MM.1S (cell line): ENCODE results near the gene CAPN5.

Experiments used
- DNase-seq: peaks from one replicate; pipeline ENCODE4 v3.0.0-alpha.2; 2015
- H2AFZ ChIP-seq: fragments of 300-600 bp; sonication (generic); 2 replicates; pipeline ENCODE4 v1.6.0; 2016; ENCODE audit warnings: antibody characterized with exemption, low read length
- H3F3A ChIP-seq: fragments of 300-600 bp; sonication (generic); 2 replicates; pipeline ENCODE4 v1.6.1; 2016; ENCODE audit warnings: mild to moderate bottlenecking, antibody characterized with exemption, low read length, moderate library complexity, mixed read lengths; ENCODE audit not compliant: insufficient read depth
- H3K27ac ChIP-seq: fragments of 300-600 bp; sonication (generic); 2 replicates; pipeline ENCODE4 v1.5.1; 2016; ENCODE audit warnings: mild to moderate bottlenecking, low read length
- H3K27me3 ChIP-seq: fragments of 300-600 bp; sonication (generic); replicated peaks from 2 replicates; pipeline ENCODE4 v1.6.0; 2016; ENCODE audit warnings: low read length; ENCODE audit not compliant: insufficient read depth
- H3K36me3 ChIP-seq: fragments of 300-600 bp; sonication (generic); replicated peaks from 2 replicates; pipeline ENCODE4 v1.6.1; 2016; ENCODE audit warnings: mild to moderate bottlenecking, low read length, mixed read lengths; ENCODE audit not compliant: insufficient read depth
- H3K4me1 ChIP-seq: fragments of 300-600 bp; sonication (generic); 2 replicates; pipeline ENCODE4 v1.6.1; 2016; ENCODE audit warnings: low read length, mixed read lengths
- H3K4me2 ChIP-seq: fragments of 300-600 bp; sonication (generic); 2 replicates; pipeline ENCODE4 v1.6.0; 2016; ENCODE audit warnings: low read depth, low read length
- H3K4me3 ChIP-seq: fragments of 300-600 bp; sonication (generic); 2 replicates; pipeline ENCODE4 v1.5.1; 2016; ENCODE audit warnings: low read length, mixed read lengths
- H3K79me2 ChIP-seq: fragments of 300-600 bp; sonication (generic); 2 replicates; pipeline ENCODE4 v1.6.1; 2016; ENCODE audit warnings: mixed run types, low read length, mixed read lengths
- H3K9ac ChIP-seq: fragments of 300-600 bp; sonication (generic); 2 replicates; pipeline ENCODE4 v1.6.1; 2016; ENCODE audit warnings: low read length, mixed read lengths
- H3K9me2 ChIP-seq: fragments of 300-600 bp; sonication (generic); replicated peaks from 2 replicates; pipeline ENCODE4 v1.6.1; 2016; ENCODE audit warnings: mild to moderate bottlenecking, low read length, mixed read lengths; ENCODE audit not compliant: insufficient read depth
- H3K9me3 ChIP-seq: fragments of 300-600 bp; sonication (generic); replicated peaks from 2 replicates; pipeline ENCODE4 v1.6.1; 2016; ENCODE audit warnings: mild to moderate bottlenecking, low read length, mixed read lengths; ENCODE audit not compliant: insufficient read depth
- H4K20me1 ChIP-seq: fragments of 300-600 bp; sonication (generic); 2 replicates; pipeline ENCODE4 v1.6.1; 2016; ENCODE audit warnings: mild to moderate bottlenecking, low read length, moderate library complexity, mixed read lengths; ENCODE audit not compliant: insufficient read depth
- CTCF ChIP-seq: fragments of 300-600 bp; sonication (generic); IDR thresholded peaks from 2 replicates; pipeline ENCODE4 v1.5.1; 2016; ENCODE audit warnings: antibody characterized with exemption, low read length, mixed read lengths
- EZH2 ChIP-seq: fragments of 300-600 bp; sonication (generic); optimal IDR thresholded peaks from 2 replicates; pipeline ENCODE3; 2017; ENCODE audit warnings: low read depth, mild to moderate bottlenecking, antibody characterized with exemption, low read length, mixed read lengths
- EZH2phosphoT487 ChIP-seq: fragments of 300-600 bp; sonication (generic); IDR thresholded peaks from 2 replicates; pipeline ENCODE4 v1.6.1; 2018; ENCODE audit warnings: antibody characterized with exemption, low read length

The CAPN5 gene

DNA sequence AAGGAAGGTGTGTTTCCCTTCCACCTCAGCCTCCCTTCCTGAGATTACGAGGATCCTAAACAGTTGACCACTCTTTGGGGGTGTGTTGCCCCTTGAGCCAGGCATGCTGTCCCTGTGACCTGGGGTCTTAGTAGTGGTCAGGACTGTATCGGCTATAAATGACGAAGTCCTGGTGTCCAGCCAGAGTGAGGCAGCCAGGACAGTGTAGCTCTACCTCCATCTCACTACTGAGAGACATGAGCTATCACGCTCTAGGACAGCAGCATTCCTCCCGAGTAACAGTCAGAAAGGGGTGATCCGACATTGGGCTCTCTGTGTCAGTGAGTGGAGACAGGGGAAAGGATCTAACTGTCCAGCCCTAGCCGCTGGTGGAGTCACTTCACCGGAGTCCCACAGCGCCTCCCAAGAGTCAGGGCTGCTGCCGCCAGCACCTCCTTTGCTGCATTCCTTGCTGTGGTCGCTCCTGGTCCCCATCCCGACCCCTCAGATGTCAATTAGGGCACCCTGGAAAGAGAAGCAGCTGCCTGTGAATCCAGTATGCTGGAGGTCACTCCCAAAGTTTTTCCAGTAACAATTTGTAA is 35.8 kb upstream of the CAPN5 start:
- DNase-seq = no peak
- no peak overlapping the region for H3K9ac ChIP-seq
- no peak overlapping the region for H3K4me3 ChIP-seq
- H3K27ac ChIP-seq = no peak overlapping the region
- H3K9me2 ChIP-seq = no peaks in the 10 kb centered on the region
- H3K36me3 ChIP-seq = no peaks in the 10 kb centered on the region
- no peaks in the 10 kb centered on the region for H4K20me1 ChIP-seq
- no peaks in the 10 kb centered on the region for H3F3A ChIP-seq
- no peaks in the 10 kb centered on the region for H3K4me1 ChIP-seq
- no peaks in the 10 kb centered on the region for H3K9me3 ChIP-seq
- no peak overlapping the region for H2AFZ ChIP-seq
- H3K4me2 ChIP-seq = no peak overlapping the region
- TF ChIP-seq EZH2phosphoT487 (no peak), EZH2 (no peak), CTCF (no peak)
- no peaks in the 10 kb centered on the region for H3K27me3 ChIP-seq
- H3K79me2 ChIP-seq = no peaks in the 10 kb centered on the region

- Histone ChIP-seq H3K27ac (no peak overlapping the region), H3K4me2 (no peak overlapping the region), H3K9me3 (no peaks in the 10 kb centered on the region), H3K9ac (no peak overlapping the region), H4K20me1 (no peaks in the 10 kb centered on the region), H3K4me1 (no peaks in the 10 kb centered on the region), H2AFZ (no peak overlapping the region), H3K79me2 (no peaks in the 10 kb centered on the region), H3K36me3 (no peaks in the 10 kb centered on the region), H3K27me3 (0 out of 2 replicates have a peak, but pooled peaks cover 3% of the 10 kb centered on the region), H3K9me2 (no peaks in the 10 kb centered on the region), H3F3A (no peaks in the 10 kb centered on the region), H3K4me3 (no peak overlapping the region)
- no peak for DNase-seq
- TF ChIP-seq EZH2phosphoT487 (no peak), CTCF (no peak)
Measured at GRCh38 chr11:77031599-77031998, 35.2 kb upstream of the CAPN5 start.

GRCh38 chr11:77035039-77035438 is 31.7 kb upstream of the CAPN5 start:
- Histone ChIP-seq H3K9ac (no peak overlapping the region), H3K9me2 (no peaks in the 10 kb centered on the region), H3K79me2 (no peaks in the 10 kb centered on the region), H3K36me3 (no peaks in the 10 kb centered on the region), H4K20me1 (no peaks in the 10 kb centered on the region), H3K4me2 (no peak overlapping the region), H3K27ac (no peak overlapping the region), H3K4me3 (no peak overlapping the region), H3K27me3 (0 out of 2 replicates have a peak, but pooled peaks cover 3% of the 10 kb centered on the region), H2AFZ (no peak overlapping the region), H3K9me3 (no peaks in the 10 kb centered on the region), H3F3A (no peaks in the 10 kb centered on the region), H3K4me1 (no peaks in the 10 kb centered on the region)
- DNase-seq = no peak
- no peak for TF ChIP-seq EZH2phosphoT487
- no peak for TF ChIP-seq EZH2

DNA sequence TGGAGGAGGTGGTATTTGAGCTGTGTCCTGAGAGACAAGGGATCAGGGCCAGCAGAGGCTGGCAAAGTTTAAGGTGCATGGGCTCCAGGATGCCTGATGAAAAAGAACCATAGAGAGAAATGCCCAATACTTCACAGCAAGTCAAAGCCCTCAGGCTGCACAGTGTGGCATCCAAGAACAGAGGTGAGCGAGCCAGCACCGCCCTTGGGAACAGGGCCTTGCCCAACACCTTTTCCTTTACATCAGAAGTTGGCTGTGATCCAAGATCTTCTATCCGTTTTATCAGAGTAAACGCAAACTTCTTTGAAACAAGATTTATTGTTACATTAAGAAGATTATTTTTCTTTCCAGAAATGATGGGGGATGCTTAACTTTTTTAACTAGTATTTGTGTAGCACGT is 31.2 kb upstream of the CAPN5 start:
- H3K4me1 ChIP-seq = no peaks in the 10 kb centered on the region
- no peak overlapping the region for H2AFZ ChIP-seq
- H3K27ac ChIP-seq = no peak overlapping the region
- no peak overlapping the region for H3K4me3 ChIP-seq
- no peak overlapping the region for H3K4me2 ChIP-seq
- DNase-seq = no peak
- no peaks in the 10 kb centered on the region for H3K9me3 ChIP-seq
- H3K79me2 ChIP-seq = no peaks in the 10 kb centered on the region
- TF ChIP-seq CTCF (no peak), EZH2phosphoT487 (no peak), EZH2 (no peak)
- no peaks in the 10 kb centered on the region for H3K36me3 ChIP-seq
- H3K27me3 ChIP-seq = 0 out of 2 replicates have a peak, but pooled peaks cover 3% of the 10 kb centered on the region
- H4K20me1 ChIP-seq = no peaks in the 10 kb centered on the region
- no peaks in the 10 kb centered on the region for H3K9me2 ChIP-seq
- H3F3A ChIP-seq = no peaks in the 10 kb centered on the region
- no peak overlapping the region for H3K9ac ChIP-seq
